Measurements from ENCODE around the gene STK39.

- TF ChIP-seq CTCF (IDR thresholded peaks at IDR 0.05 in 2 of 3, conservative IDR thresholded peaks at IDR 0.05 in 1 of 3; ENCODE audit: insufficient read depth in 2 of 3, low read depth in 1 of 3, low read length in 3 of 3) (no peak), GTF2F1 (IDR thresholded peaks at IDR 0.05; ENCODE audit: low read depth, low read length) (no peak), PML (IDR thresholded peaks at IDR 0.05; ENCODE audit: low read length) (no peak), IFI16 (CRISPR knock-in tag; IDR thresholded peaks at IDR 0.05) (no peak)
These were observed 31.1 kb upstream of the STK39 start for GRCh38 chr2:168278424-168278888.

Data from K562 (cell line).